Effector memory CD4-positive, alpha-beta T cell (primary cell): ENCODE data around the gene SCARB2.
A peak's percentile ranks its signal among the peaks of the same experiment; 100 is the strongest.

Experiments
- DNase-seq, 3 donors: peaks; one replicate each; pipeline ENCODE4 v3.0.0-alpha.2; 2020
- H3K27ac ChIP-seq: 2 replicates; pipeline ENCODE4 v1.7.0; 2013; ENCODE audit warnings: mild to moderate bottlenecking, low read length, moderate library complexity; ENCODE audit not compliant: insufficient read depth, poor library complexity, severe bottlenecking
- H3K27me3 ChIP-seq: replicated peaks from 2 replicates; pipeline ENCODE4 v1.7.0; 2013; ENCODE audit warnings: mild to moderate bottlenecking, low read length; ENCODE audit not compliant: insufficient read depth, control insufficient read depth, poor library complexity, severe bottlenecking
- H3K36me3 ChIP-seq: 2 replicates; pipeline ENCODE4 v1.7.0; 2013; ENCODE audit warnings: mild to moderate bottlenecking, low read length, moderate library complexity; ENCODE audit not compliant: control insufficient read depth, insufficient read depth
- H3K4me1 ChIP-seq: 2 replicates; pipeline ENCODE4 v1.7.0; 2013; ENCODE audit warnings: low read length, mild to moderate bottlenecking; ENCODE audit not compliant: control insufficient read depth, insufficient read depth, poor library complexity, severe bottlenecking
- H3K4me3 ChIP-seq: 2 replicates; pipeline ENCODE4 v1.7.0; 2013; ENCODE audit warnings: low read length, low read depth, mild to moderate bottlenecking; ENCODE audit not compliant: insufficient read depth, poor library complexity, severe bottlenecking
- H3K9me3 ChIP-seq: 2 replicates; pipeline ENCODE4 v1.7.0; 2013; ENCODE audit warnings: mild to moderate bottlenecking, low read length, moderate library complexity; ENCODE audit not compliant: control insufficient read depth

SCARB2 gene

DNA sequence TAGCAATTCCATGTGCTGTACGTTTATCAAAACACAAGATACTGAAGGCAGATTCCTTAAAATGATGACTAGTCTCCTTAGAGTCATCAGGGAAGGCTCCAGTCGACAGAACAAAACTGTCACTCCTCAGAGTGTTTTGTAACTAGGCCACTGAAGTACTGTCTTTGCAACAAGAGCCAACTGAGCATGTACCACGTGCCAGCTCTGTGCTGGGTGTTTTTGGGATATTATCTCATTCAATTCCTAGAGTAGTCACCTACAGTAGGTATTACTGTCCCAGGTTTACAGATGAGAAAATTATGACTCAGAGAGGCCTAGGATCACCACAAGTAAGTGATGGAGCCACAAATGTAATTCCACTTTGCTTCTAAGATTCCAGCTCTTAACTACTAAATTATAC is 47.1 kb downstream of the SCARB2 start:
- no peaks in the 10 kb centered on the region for H3K27me3 ChIP-seq
- no peak for DNase-seq
- H3K4me3 ChIP-seq: no peak overlapping the region
- no peaks in the 10 kb centered on the region for H3K4me1 ChIP-seq
- H3K36me3 ChIP-seq: peaks cover 48% of the 10 kb centered on the region
- H3K27ac ChIP-seq: no peak overlapping the region
- no peaks in the 10 kb centered on the region for H3K9me3 ChIP-seq

DNA sequence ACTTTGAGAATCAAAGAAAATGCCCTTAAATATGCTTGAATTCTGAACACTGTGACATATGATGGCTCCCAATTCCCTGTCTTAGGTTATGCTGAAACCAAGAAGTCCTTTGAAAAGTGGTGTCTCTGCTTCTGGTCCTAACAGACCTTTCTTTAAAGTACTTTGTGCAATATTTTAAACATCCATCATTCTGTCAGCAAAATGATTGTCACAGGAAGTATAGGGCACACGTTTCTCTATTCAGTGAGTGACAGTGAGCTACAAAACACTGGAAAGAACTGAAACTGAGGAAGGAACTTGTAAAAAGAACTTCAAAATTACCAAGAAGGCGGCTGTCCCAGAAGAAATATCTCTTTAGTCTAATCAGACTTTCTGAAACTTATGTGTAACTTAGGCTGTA is 53.3 kb downstream of the SCARB2 start:
- Histone ChIP-seq H3K36me3 (peaks cover 20% of the 10 kb centered on the region), H3K27ac (no peak overlapping the region), H3K4me3 (no peak overlapping the region), H3K9me3 (no peaks in the 10 kb centered on the region), H3K27me3 (no peaks in the 10 kb centered on the region), H3K4me1 (no peaks in the 10 kb centered on the region)
- no peak for DNase-seq

DNA sequence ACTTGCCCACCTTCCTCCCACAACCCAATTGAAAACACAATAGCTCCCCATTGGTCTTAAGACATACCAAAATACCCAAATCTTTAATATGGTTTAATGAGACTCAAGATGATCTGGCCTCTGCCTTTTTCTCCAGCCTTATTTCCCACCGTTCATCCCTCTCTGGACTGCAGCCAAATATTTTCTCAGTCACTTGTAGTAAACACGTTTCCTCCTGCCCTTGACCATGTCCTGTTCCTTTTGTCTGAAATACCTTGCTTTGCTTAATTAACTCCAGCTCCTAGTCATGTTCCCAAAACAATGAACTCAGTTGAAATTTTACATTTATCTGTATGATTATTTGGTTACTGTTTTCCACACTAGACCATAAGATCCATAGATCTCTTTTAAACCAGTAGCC is 57.0 kb downstream of the SCARB2 start:
- Histone ChIP-seq H3K27me3 (no peaks in the 10 kb centered on the region), H3K27ac (no peak overlapping the region), H3K4me1 (no peaks in the 10 kb centered on the region), H3K36me3 (peaks cover 5% of the 10 kb centered on the region), H3K9me3 (no peaks in the 10 kb centered on the region), H3K4me3 (no peak overlapping the region)
- no peak for DNase-seq

DNA sequence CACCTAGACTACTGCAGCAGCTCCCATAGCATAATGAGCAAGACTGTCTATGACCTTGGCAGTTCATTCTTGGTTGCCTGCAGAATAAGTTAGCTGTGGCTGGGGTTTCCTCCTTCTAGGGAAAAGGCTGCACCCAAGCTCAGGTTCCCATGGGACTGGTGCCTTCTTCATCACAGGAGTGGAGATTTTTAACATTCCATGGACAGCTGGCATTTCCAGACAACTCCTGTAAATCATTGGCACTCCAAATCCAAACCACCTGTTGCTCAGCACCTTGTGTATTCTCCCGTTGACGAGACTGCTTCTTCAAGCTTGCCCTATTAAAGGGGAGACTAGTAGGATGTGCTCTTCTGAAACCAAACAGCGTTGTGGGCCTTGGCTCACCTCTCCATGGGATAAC is 57.6 kb downstream of the SCARB2 start:
- no peak overlapping the region for H3K27ac ChIP-seq
- no peaks in the 10 kb centered on the region for H3K9me3 ChIP-seq
- peaks cover 3% of the 10 kb centered on the region for H3K36me3 ChIP-seq
- no peaks in the 10 kb centered on the region for H3K27me3 ChIP-seq
- no peaks in the 10 kb centered on the region for H3K4me1 ChIP-seq
- no peak overlapping the region for H3K4me3 ChIP-seq
- no peak for DNase-seq

DNA sequence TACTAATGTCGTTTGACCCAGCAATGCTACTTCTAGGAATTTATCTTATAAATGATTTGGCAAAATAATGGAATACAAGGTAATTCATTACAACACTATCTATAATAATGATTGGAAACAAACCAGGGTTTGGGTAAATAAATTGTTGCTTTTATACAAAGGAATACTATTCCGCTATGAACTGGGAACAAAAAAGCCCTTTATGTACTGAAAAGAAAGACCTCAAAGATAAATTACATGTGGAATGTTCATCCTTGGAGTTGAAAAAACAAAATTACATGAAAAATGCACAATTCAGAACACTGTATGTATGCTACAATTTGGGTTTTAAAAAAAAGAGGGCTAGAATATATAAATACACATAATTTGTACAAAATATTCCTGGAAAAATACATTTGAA is 60.3 kb downstream of the SCARB2 start:
- Histone ChIP-seq H3K4me3 (no peak overlapping the region), H3K9me3 (no peaks in the 10 kb centered on the region), H3K36me3 (peaks cover 3% of the 10 kb centered on the region), H3K4me1 (peaks cover 3% of the 10 kb centered on the region), H3K27me3 (no peaks in the 10 kb centered on the region), H3K27ac (no peak overlapping the region)
- no peak for DNase-seq

DNA sequence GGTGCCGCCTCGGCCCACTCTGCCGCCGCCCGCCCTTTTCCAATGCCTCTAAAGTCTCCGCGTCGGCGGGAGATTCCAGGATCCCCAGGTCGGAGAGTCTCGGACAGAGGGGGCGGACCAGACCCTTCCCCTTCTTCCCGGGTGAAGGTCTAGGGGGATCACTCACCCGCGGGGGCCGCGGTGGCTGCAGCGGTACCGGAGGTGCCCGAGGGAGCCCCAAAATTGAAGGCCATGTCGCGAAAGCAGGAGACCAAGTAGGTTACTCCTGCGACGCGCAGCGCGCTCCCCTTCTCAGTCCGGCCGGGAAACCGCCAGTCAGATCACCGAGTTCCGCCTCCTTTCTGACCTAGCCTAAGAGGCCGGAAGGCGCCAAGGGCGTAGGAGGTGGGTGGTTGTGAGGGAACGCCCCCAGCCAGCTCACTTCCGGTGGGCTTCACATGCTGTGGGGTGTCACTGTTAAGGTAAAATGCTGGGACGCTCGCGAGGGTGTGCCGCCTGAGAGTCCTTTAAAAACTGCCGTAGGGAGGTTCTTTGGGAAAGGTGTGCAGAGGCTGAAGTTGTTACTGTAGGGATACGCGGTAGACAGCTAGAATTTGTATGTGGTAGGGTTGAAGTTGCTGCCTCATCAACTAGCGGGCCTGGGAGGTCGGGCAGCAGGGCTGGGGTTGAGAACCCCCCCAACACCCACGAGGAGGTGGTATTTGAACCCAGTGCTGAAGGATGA is 65.3 kb downstream of the SCARB2 start, which contains the start of gene NUP54:
Gene NUP54, minus strand, starts transcription at position 256 of the 724 bp plus-strand sequence. Its CDS starts 23 bp downstream, at position 233.
- Histone ChIP-seq H3K36me3 (peaks cover 6% of the 10 kb centered on the region), H3K4me1 (peaks cover 12% of the 10 kb centered on the region), H3K27ac (peak within 1 kb of the TSS; percentile 90), H3K9me3 (no peaks in the 10 kb centered on the region), H3K4me3 (peak within 1 kb of the TSS; percentile 96), H3K27me3 (no peaks in the 10 kb centered on the region)
- DNase-seq: peak; percentile 84 to 89 (median 88)

DNA sequence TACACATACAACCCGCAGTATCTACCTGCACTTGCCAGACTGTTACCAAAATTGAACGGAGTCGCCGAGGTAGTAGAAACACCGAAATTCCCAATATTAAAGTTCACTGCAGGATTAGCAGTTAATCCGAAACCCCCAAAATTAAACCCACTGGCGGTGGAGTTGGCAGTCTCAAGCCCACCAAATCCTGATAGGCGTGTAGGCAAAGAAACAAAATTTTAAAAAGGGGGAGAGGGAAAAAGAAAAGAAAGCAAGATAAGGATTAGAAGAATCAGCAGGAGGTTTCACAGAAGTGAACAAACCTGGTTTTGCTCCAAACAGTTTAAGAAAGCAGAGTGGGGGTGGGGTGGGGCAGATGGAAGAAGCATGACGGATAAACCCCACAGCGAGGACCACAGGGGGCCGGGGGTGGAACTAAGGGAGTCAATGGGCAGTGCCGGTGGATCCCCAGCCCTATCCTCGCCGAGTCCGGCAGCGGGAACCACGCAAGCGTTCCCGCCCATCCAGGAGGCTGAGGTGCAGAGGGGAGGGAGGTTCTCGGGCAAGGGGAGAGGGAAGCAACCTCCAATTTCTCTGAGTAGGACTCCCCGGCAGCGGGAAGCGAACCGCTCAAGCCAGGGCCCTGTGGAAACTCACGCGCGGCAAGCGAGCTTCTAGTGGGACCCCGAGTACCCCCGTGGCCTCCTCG is 66.0 kb downstream of the SCARB2 start:
- H3K27ac ChIP-seq: peak overlapping the region; percentile 90
- H3K9me3 ChIP-seq: no peaks in the 10 kb centered on the region
- peaks cover 12% of the 10 kb centered on the region for H3K4me1 ChIP-seq
- H3K4me3 ChIP-seq: peak overlapping the region; percentile 96
- no peaks in the 10 kb centered on the region for H3K27me3 ChIP-seq
- peaks cover 6% of the 10 kb centered on the region for H3K36me3 ChIP-seq
- peak; percentile 10 to 20 (median 17) for DNase-seq

DNA sequence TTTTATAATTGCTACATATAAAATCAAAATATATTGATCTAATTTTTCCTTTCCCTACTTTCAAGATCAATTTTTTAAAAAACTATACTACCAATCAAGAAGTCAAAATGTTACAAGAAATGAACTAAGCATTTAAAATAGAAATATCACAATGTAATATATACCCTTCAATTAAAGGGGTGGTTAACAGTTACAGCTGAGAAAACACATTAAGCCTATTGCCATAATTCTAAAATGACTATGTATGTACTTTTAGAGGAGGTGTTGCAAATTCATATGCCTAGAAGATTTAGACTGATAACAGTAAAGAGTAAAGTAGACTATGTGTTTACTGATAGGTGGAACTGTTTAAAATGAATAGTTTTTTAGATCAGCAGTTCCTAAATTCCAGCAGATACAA is 69.1 kb downstream of the SCARB2 start:
- no peaks in the 10 kb centered on the region for H3K9me3 ChIP-seq
- H3K4me3 ChIP-seq: no peak overlapping the region
- no peak overlapping the region for H3K27ac ChIP-seq
- no peak for DNase-seq
- H3K36me3 ChIP-seq: peaks cover 22% of the 10 kb centered on the region
- H3K4me1 ChIP-seq: peaks cover 12% of the 10 kb centered on the region
- H3K27me3 ChIP-seq: no peaks in the 10 kb centered on the region

DNA sequence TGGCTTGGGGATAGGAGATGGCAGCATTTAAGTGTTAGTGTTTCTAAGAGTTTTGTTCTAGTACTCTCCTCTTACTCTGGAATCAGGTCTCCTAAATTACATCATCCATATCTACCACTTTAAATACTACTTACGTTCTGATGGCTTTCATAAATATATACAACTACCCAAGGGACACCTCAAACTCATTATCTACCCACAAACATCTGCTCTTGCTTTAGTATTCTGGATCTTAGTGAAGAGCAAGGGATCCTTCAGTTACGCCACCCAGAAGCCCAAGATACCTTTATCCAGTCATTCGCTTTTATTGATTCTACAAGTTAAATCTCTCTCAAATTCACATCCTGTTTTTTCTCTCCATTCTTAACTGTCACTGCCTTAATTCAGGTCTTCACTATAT is 72.4 kb downstream of the SCARB2 start:
- Histone ChIP-seq H3K4me1 (no peaks in the 10 kb centered on the region), H3K27ac (no peak overlapping the region), H3K4me3 (no peak overlapping the region), H3K27me3 (no peaks in the 10 kb centered on the region), H3K9me3 (no peaks in the 10 kb centered on the region), H3K36me3 (peaks cover 34% of the 10 kb centered on the region)
- no peak for DNase-seq

DNA sequence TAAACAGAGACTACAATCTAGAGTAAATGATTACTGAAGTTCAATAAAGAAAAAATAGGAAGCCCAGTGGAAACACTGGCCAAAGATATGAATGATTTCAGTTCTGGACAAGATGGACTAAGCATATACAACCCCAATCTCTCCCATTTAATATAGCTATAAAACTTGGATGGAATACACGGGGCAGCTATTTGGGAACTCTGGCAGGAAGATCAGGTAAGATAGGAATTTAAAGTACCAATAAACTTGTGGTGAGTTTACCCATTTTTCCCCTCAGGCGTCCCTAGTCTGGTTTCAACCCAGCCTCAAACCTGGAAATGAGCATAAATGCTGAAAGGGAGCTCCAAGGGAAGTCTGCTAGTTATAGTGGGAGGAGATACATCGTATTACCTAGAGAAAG is 85.9 kb downstream of the SCARB2 start:
- peaks cover 39% of the 10 kb centered on the region for H3K36me3 ChIP-seq

More for the DNA sequence above, 85.9 kb downstream of the SCARB2 start:
- Histone ChIP-seq H3K27me3 (no peaks in the 10 kb centered on the region), H3K9me3 (no peaks in the 10 kb centered on the region), H3K4me3 (no peak overlapping the region), H3K27ac (no peak overlapping the region), H3K4me1 (no peaks in the 10 kb centered on the region)
- no peak for DNase-seq
